Endothelial cell of umbilical vein (primary cell): ENCODE results near the gene PTCD1.

ENCODE experiments used
- CTCF ChIP-seq, 2 donors: IDR thresholded peaks; 1 replicate in 1 of 2; 2 replicates in 1 of 2; pipeline ENCODE4 v1.5.1; 2011; ENCODE audit warnings: low read length in 2 of 2, mild to moderate bottlenecking in 2 of 2, moderate library complexity in 2 of 2, control low read depth in 1 of 2, inconsistent platforms in 1 of 2, low read depth in 1 of 2; ENCODE audit not compliant: insufficient read depth in 1 of 2; ENCODE audit errors: extremely low read depth in 1 of 2
- GATA2 ChIP-seq: IDR thresholded peaks from 2 replicates; pipeline ENCODE4 v1.7.0; 2011; ENCODE audit warnings: low read depth, mild to moderate bottlenecking, moderate library complexity, mixed read lengths, low read length; ENCODE audit not compliant: insufficient read length, insufficient read depth
- JUN ChIP-seq: IDR thresholded peaks from 2 replicates; pipeline ENCODE4 v1.6.1; 2011; ENCODE audit warnings: borderline replicate concordance, low read depth; ENCODE audit not compliant: insufficient read length, insufficient read depth
- POLR2A ChIP-seq: IDR thresholded peaks from 2 replicates; pipeline ENCODE4 v1.6.1; 2012; ENCODE audit warnings: low read depth, mild to moderate bottlenecking, control low read depth, low read length

GRCh38 chr7:99383203-99383602 lies 55.4 kb downstream of the PTCD1 start:
- no peak for TF ChIP-seq CTCF (IDR thresholded peaks at IDR 0.05; ENCODE audit: extremely low read depth in 1 of 2, insufficient read depth in 1 of 2, low read depth in 1 of 2, low read length in 2 of 2)
- no peak for TF ChIP-seq POLR2A
- no peak for TF ChIP-seq GATA2
- TF ChIP-seq JUN: no peak
